ENCODE results near the gene FARP1. TPM values are rescaled to one million over a fixed set of nuclear protein-coding genes. Genes with fewer than 3 reads are reported as not detected.

Gene FARP1
- total and polyA plus RNA-seq, 10 of the 15 experiments (the other 5 are each of a cell fraction or from before 2014, with no cell fraction given) = 0.17 to 6.9 (median 0.68) TPM

- Histone ChIP-seq H3K4me3 (no peak overlapping the region), H2AFZ (ENCODE audit: control insufficient read depth, low read depth, low read length) (no peak overlapping the region), H4K20me1 (ENCODE audit: control insufficient read depth, insufficient read depth) (no peaks in the 10 kb centered on the region), H3K36me3 (ENCODE audit: control insufficient read depth in 2 of 2, insufficient read depth in 2 of 2, low read length in 1 of 2) (no peaks in the 10 kb centered on the region), H3K9me3 (replicated peaks; ENCODE audit: control insufficient read depth, insufficient read depth, low read length) (no peaks in the 10 kb centered on the region), H3K4me1 (ENCODE audit: control insufficient read depth, insufficient read depth, low read length) (no peaks in the 10 kb centered on the region), H3K27me3 (replicated peaks in 1 of 2; ENCODE audit: control insufficient read depth in 2 of 2, insufficient read depth in 2 of 2, low read length in 1 of 2) (no peaks in the 10 kb centered on the region), H3K27ac (ENCODE audit: control insufficient read depth, insufficient read depth) (no peak overlapping the region), H3K9ac (ENCODE audit: control insufficient read depth, insufficient read depth, low read length) (no peak overlapping the region), H3K79me2 (ENCODE audit: control insufficient read depth, insufficient read depth, low read length) (no peaks in the 10 kb centered on the region), H3K4me2 (ENCODE audit: control insufficient read depth, insufficient read depth) (no peak overlapping the region)
- intact Hi-C loops (cut with micrococcal nuclease; ENCODE audit: unreplicated experiment) (no loop called here), in situ Hi-C loops (cut with MboI) (no loop called here)
- BruUV-seq (replicated peaks) = no TSS peak
- CTCF ChIA-PET = no interaction called here
- no peak for TF ChIP-seq MTA3 (IDR thresholded peaks at IDR 0.05; ENCODE audit: borderline replicate concordance, low read length)
- TF ChIP-seq FOS (IDR thresholded peaks at IDR 0.05; ENCODE audit: borderline replicate concordance, extremely low read depth, insufficient read length) = no peak
- TF ChIP-seq MYB (IDR thresholded peaks at IDR 0.05; ENCODE audit: borderline replicate concordance, low read depth, low read length) = no peak
- TF ChIP-seq ASH2L (IDR thresholded peaks at IDR 0.05; ENCODE audit: borderline replicate concordance, low read depth) = no peak
- TF ChIP-seq ZNF384 (IDR thresholded peaks at IDR 0.05; ENCODE audit: borderline replicate concordance, low read depth, low read length) = no peak
- no peak for TF ChIP-seq ZZZ3 (IDR thresholded peaks at IDR 0.05; ENCODE audit: control insufficient read depth, insufficient read length, low read depth)
- no peak for TF ChIP-seq NFYA (IDR thresholded peaks at IDR 0.05; ENCODE audit: borderline replicate concordance, low read depth, low read length)
- no peak for TF ChIP-seq NFXL1 (IDR thresholded peaks at IDR 0.05; ENCODE audit: borderline replicate concordance)
- no peak for TF ChIP-seq SIN3A (IDR thresholded peaks at IDR 0.05; ENCODE audit: low read depth, low read length)
- RAD21 ChIA-PET (ENCODE audit: unreplicated experiment) = no interaction called here
- 37% methylated on average over 4 of the region's 4 CpGs for WGBS (ENCODE audit: insufficient coverage, insufficient replicate concordance, low lambda C conversion rate, missing lambda C conversion rate)
- ATAC-seq (no peak), DNase-seq (ENCODE audit: low read depth, low spot score) (no peak), FAIRE-seq (no peak)
- SMC1A ChIA-PET (ENCODE audit: uncharacterized antibody, unreplicated experiment) = no interaction called here
- POLR2A ChIA-PET = no interaction called here
Observed at GRCh38 chr13:98360545-98360944, 217.7 kb downstream of the FARP1 start.

DNA sequence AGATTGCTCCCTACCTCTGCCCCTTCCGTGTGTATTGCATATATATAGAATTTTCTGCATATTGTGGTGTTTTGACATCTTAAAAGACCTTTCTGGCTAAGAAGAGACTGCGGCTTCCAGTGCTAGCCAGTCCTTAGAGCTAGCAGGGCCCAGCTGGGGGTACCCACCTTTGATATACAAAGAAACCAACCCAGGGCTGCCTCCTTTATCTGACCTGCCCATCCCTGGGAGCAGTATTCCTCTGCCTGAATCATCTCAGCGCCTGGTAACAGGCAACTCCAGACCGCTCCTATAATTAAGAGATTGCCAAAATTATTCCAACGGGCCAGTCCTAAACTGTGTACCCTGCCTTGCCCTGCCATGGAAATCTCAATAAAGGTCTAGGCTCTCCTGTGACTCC lies 220.4 kb downstream of the FARP1 start:
- Histone ChIP-seq H3K9ac (ENCODE audit: control insufficient read depth, insufficient read depth, low read length) (no peak overlapping the region), H3K4me2 (ENCODE audit: control insufficient read depth, insufficient read depth) (no peak overlapping the region), H2AFZ (ENCODE audit: control insufficient read depth, low read depth, low read length) (no peak overlapping the region), H3K79me2 (ENCODE audit: control insufficient read depth, insufficient read depth, low read length) (no peaks in the 10 kb centered on the region), H3K27ac (ENCODE audit: control insufficient read depth, insufficient read depth) (no peak overlapping the region), H3K9me3 (replicated peaks; ENCODE audit: control insufficient read depth, insufficient read depth, low read length) (no peaks in the 10 kb centered on the region), H3K36me3 (ENCODE audit: control insufficient read depth in 2 of 2, insufficient read depth in 2 of 2, low read length in 1 of 2) (no peaks in the 10 kb centered on the region), H3K4me3 (no peak overlapping the region), H3K27me3 (replicated peaks in 1 of 2; ENCODE audit: control insufficient read depth in 2 of 2, insufficient read depth in 2 of 2, low read length in 1 of 2) (no peaks in the 10 kb centered on the region), H4K20me1 (ENCODE audit: control insufficient read depth, insufficient read depth) (no peaks in the 10 kb centered on the region), H3K4me1 (ENCODE audit: control insufficient read depth, insufficient read depth, low read length) (no peaks in the 10 kb centered on the region; the same call in 1 of the 2 replicates)
- ChIA-PET SMC1A (ENCODE audit: uncharacterized antibody, unreplicated experiment) (no interaction called here), POLR2A (no interaction called here), CTCF (interaction anchor here (0.9 kb wide), 1 partner anchor 14 kb away, joined by 3 read pairs; no protein-coding TSS in a partner anchor), RAD21 (ENCODE audit: unreplicated experiment) (no interaction called here)
- in situ Hi-C loops (cut with MboI) (no loop called here), intact Hi-C loops (cut with micrococcal nuclease; ENCODE audit: unreplicated experiment) (no loop called here)
- WGBS (ENCODE audit: insufficient coverage, insufficient replicate concordance, low lambda C conversion rate, missing lambda C conversion rate) = 37% methylated on average over 5 of the region's 5 CpGs
- no peak for FAIRE-seq
- ATAC-seq = no peak
- no TSS peak for BruUV-seq (replicated peaks)
- no peak for DNase-seq (ENCODE audit: low read depth, low spot score)
- no peak for TF ChIP-seq IRF4 (IDR thresholded peaks at IDR 0.05; ENCODE audit: low read depth, low read length)
- no peak for TF ChIP-seq TBL1XR1 (IDR thresholded peaks at IDR 0.05; ENCODE audit: low read depth, low read length)
- no peak for TF ChIP-seq STAT1 (conservative IDR thresholded peaks at IDR 0.05)
- TF ChIP-seq MLLT1 (IDR thresholded peaks at IDR 0.05) = no peak
- TF ChIP-seq SIN3A (IDR thresholded peaks at IDR 0.05; ENCODE audit: low read depth, low read length) = no peak
- no peak for TF ChIP-seq RBBP5 (conservative IDR thresholded peaks at IDR 0.05)
- TF ChIP-seq BACH1 (IDR thresholded peaks at IDR 0.05; ENCODE audit: borderline replicate concordance) = no peak
- TF ChIP-seq, protein P1, sequence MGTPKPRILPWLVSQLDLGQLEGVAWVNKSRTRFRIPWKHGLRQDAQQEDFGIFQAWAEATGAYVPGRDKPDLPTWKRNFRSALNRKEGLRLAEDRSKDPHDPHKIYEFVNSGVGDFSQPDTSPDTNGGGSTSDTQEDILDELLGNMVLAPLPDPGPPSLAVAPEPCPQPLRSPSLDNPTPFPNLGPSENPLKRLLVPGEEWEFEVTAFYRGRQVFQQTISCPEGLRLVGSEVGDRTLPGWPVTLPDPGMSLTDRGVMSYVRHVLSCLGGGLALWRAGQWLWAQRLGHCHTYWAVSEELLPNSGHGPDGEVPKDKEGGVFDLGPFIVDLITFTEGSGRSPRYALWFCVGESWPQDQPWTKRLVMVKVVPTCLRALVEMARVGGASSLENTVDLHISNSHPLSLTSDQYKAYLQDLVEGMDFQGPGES (IDR thresholded peaks at IDR 0.05) = no peak
